Caco-2 (cell line): Measurements from ENCODE around the gene SLC12A1. TPM values are rescaled to one million over a fixed set of nuclear protein-coding genes. Genes with fewer than 3 reads are reported as not detected.

ENCODE experiments used
- BruUV-seq: library from RNA; stranded (reverse); fragments of 400-500 nt; replicated peaks from 2 replicates; lab custom pipeline; 2021; lab: Mats Ljungman, UMichigan
- CTCF ChIA-PET: fragments of 300-600 bp; sonication (Branson Sonifier 250); formaldehyde crosslinking; loops from one replicate; lab custom pipeline; 2022; ENCODE audit warnings: antibody characterized with exemption; lab: Charles Lee
- POLR2A ChIA-PET: fragments of 300-600 bp; sonication (Branson Sonifier 250); formaldehyde crosslinking; loops from one replicate; lab custom pipeline; 2022; ENCODE audit warnings: antibody characterized with exemption; lab: Charles Lee
- DNase-seq, 2 experiments: peaks; one replicate each; pipeline versions ENCODE4 v3.0.0 to v3.0.0-alpha.2; 2020 to 2022
- H3K27me3 ChIP-seq: replicated peaks from 2 replicates; pipeline ENCODE4 v1.6.0; 2011; ENCODE audit warnings: low read length; ENCODE audit not compliant: control insufficient read depth, insufficient read depth
- H3K36me3 ChIP-seq: 2 replicates; pipeline ENCODE4 v1.5.1; 2011; ENCODE audit warnings: low read length; ENCODE audit not compliant: control insufficient read depth, insufficient read depth
- H3K4me1 ChIP-seq: fragments of 250-450 bp; sonication (Bioruptor Pico); 2 replicates; pipeline ENCODE4 v1.5.1; 2020; ENCODE audit warnings: mild to moderate bottlenecking
- H3K4me3 ChIP-seq: 2 replicates; pipeline ENCODE4 v1.5.1; 2011; ENCODE audit warnings: low read depth, mild to moderate bottlenecking, control low read depth, low read length
- H3K9me3 ChIP-seq: fragments of 250-450 bp; sonication (Bioruptor Pico); 2 replicates; pipeline ENCODE4 v1.5.1; 2020; ENCODE audit warnings: mild to moderate bottlenecking, moderate library complexity
- H3K27ac Mint-ChIP-seq: one replicate; pipeline ENCODE4 v1.8.0; 2022; ENCODE audit warnings: mixed read lengths; ENCODE audit not compliant: unreplicated experiment
- H3K27me3 Mint-ChIP-seq: one replicate; pipeline ENCODE4 v1.8.0; 2022; ENCODE audit warnings: mixed read lengths; ENCODE audit not compliant: insufficient read depth, unreplicated experiment
- H3K36me3 Mint-ChIP-seq: one replicate; pipeline ENCODE4 v1.8.0; 2022; ENCODE audit warnings: mild to moderate bottlenecking, mixed read lengths; ENCODE audit not compliant: insufficient read depth, unreplicated experiment
- H3K4me1 Mint-ChIP-seq: one replicate; pipeline ENCODE4 v1.8.0; 2022; ENCODE audit warnings: low read depth, mixed read lengths; ENCODE audit not compliant: unreplicated experiment
- H3K4me3 Mint-ChIP-seq: one replicate; pipeline ENCODE4 v1.8.0; 2022; ENCODE audit warnings: mild to moderate bottlenecking, moderate library complexity, mixed read lengths; ENCODE audit not compliant: unreplicated experiment
- H3K9me3 Mint-ChIP-seq: one replicate; pipeline ENCODE4 v1.8.0; 2022; ENCODE audit warnings: mixed read lengths; ENCODE audit not compliant: unreplicated experiment
- intact Hi-C: fragments of 100-400 bp; cut with micrococcal nuclease; formaldehyde crosslinking; loops from one replicate; pipeline ENCODE4 v1.10.0; 2022; ENCODE audit not compliant: unreplicated experiment
- total RNA-seq: library from RNA; stranded (reverse); gene quantifications from 2 replicates; pipeline ENCODE4 v1.2.3, GENCODE V29; 2022
- TF ChIP-seq, protein P1 (sequence below), 2 experiments: fragments of 200-600 bp in 1 of 2; IDR thresholded peaks; 1 replicate in 1 of 2; 2 replicates in 1 of 2; pipeline versions ENCODE4 v1.5.1 to v1.8.0; 2011 to 2022; ENCODE audit warnings: antibody characterized with exemption in 1 of 2, control low read depth in 1 of 2, inconsistent platforms in 1 of 2, low read depth in 1 of 2, low read length in 1 of 2, mild to moderate bottlenecking in 1 of 2, moderate library complexity in 1 of 2; ENCODE audit not compliant: insufficient read depth in 1 of 2, severe bottlenecking in 1 of 2, unreplicated experiment in 1 of 2

Gene SLC12A1
- total RNA-seq, 1 experiment from 2014 or later, result not detected

DNA sequence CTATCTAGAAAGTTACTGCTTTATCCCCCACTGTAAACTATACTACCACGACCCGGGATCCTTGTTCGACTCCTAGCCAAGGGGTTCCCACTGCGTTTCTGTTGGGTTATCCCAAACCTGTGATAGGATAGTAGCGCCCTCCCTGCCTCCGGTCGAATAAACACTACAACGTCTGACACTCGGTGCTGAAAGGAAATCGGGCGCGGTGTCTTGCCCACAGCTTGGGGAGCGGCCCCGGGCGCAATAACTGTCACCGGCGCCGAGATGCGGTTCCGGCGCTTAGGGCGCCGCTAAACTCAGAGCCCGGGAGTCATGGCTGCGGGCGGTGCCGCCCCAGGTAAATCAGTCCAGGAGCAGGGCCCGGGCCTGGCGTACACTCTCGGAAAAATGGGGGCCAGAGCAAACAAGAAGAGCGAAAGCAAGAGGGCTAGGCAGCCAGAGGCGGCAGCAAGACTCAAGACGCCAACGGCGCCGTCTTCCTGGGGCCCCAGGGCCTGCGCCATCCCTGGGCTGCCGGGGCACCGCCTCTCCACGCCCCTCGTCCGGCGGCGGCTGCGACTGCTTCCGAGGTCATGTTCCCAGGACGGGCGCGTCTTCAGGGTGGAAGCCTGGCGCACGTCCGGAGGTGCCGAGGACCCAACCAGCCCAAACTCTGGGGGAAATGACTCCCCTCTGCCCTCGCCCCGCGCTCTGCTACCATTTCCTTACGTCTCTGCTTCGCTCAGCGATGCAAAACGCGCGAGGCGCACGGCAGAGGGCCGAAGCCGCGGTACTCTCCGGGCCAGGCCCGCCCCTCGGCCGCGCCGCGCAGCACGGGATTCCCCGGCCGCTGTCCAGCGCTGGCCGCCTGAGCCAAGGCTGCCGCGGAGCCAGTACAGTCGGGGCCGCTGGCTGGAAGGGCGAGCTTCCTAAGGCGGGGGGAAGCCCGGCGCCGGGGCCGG lies 125.0 kb downstream of the SLC12A1 start, which contains the start of gene DUT:
TSS of gene DUT (plus strand) at position 575 of the 941 bp plus-strand sequence. CDS start at position 662, 87 bp downstream.
- no peaks in the 10 kb centered on the region for H3K27me3 Mint-ChIP-seq
- BruUV-seq, result no TSS peak
- peak; percentile 72 to 80 for DNase-seq
- CTCF ChIA-PET, result interaction anchor here (0.6 kb wide), 2 partner anchors 21 to 1017 kb away, joined by 4 to 6 read pairs; no protein-coding TSS in a partner anchor
- intact Hi-C loops, result loop anchor here (10.0 kb wide), 1 partner anchor 714 kb away; the partner anchor contains the start of gene SECISBP2L
- peaks cover 16% of the 10 kb centered on the region for H3K4me1 Mint-ChIP-seq
- peak within 1 kb of the TSS; percentile 99 for H3K4me3 Mint-ChIP-seq
- peak within 1 kb of the TSS; percentile 98 for H3K27ac Mint-ChIP-seq
- H3K9me3 Mint-ChIP-seq, result no peaks in the 10 kb centered on the region
- TF ChIP-seq, protein P1, sequence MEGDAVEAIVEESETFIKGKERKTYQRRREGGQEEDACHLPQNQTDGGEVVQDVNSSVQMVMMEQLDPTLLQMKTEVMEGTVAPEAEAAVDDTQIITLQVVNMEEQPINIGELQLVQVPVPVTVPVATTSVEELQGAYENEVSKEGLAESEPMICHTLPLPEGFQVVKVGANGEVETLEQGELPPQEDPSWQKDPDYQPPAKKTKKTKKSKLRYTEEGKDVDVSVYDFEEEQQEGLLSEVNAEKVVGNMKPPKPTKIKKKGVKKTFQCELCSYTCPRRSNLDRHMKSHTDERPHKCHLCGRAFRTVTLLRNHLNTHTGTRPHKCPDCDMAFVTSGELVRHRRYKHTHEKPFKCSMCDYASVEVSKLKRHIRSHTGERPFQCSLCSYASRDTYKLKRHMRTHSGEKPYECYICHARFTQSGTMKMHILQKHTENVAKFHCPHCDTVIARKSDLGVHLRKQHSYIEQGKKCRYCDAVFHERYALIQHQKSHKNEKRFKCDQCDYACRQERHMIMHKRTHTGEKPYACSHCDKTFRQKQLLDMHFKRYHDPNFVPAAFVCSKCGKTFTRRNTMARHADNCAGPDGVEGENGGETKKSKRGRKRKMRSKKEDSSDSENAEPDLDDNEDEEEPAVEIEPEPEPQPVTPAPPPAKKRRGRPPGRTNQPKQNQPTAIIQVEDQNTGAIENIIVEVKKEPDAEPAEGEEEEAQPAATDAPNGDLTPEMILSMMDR (IDR thresholded peaks at IDR 0.05; ENCODE audit: insufficient read depth in 1 of 2, low read depth in 1 of 2, low read length in 1 of 2, severe bottlenecking in 1 of 2, unreplicated experiment in 1 of 2), result no peak
- H3K9me3 ChIP-seq, result no peaks in the 10 kb centered on the region
- H3K36me3 Mint-ChIP-seq, result peaks cover 20% of the 10 kb centered on the region
- peak within 1 kb of the TSS; percentile 92 for H3K4me3 ChIP-seq
- H3K36me3 ChIP-seq, result no peaks in the 10 kb centered on the region
- POLR2A ChIA-PET, result interaction anchor here (0.6 kb wide), 1 partner anchor 492 kb away, joined by 8 read pairs; no protein-coding TSS in a partner anchor
- H3K4me1 ChIP-seq, result 0 out of 2 replicates have a peak, but pooled peaks cover 3% of the 10 kb centered on the region
- H3K27me3 ChIP-seq, result no peaks in the 10 kb centered on the region

DNA sequence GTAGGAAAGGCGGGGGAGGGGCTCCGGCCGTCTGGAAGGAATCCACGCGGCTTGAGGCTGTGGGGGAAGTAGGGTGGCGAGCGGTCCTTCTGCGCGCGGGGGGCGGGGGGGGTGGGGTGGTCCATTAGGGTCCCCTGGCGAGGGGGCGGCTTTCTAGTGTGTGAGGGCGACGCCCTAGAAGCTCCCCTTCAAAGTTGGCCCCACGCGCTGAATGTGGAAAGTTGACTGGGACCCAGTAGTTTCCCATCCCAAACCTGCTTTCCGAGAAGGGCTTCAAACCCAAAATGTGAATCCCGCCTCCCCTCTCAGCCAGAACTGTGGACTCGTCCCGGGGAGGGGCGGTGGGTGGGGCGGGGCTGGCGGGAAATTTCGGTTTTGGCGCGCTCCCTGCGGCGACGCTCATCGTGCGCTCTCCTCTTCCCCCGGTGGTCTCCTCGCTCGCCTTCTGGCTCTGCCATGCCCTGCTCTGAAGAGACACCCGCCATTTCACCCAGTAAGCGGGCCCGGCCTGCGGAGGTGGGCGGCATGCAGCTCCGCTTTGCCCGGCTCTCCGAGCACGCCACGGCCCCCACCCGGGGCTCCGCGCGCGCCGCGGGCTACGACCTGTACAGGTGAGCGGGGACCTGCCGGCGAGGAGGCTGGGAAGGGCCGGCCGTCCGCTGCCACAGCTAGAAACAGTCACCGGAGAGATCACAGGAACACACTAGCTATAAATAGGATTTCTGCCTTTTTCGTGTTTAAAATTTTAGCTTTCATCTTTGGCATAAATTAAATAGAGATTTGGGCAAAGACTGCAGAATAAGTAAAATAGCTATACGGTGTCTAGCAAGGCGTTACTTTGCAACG lies 125.9 kb downstream of the SLC12A1 start:
- no TSS peak for BruUV-seq
- intact Hi-C loops, result loop anchor here (10.0 kb wide), 1 partner anchor 713 kb away; the partner anchor contains the start of gene SECISBP2L
- Mint-ChIP-seq H3K4me3 (peak overlapping the region; percentile 99), H3K36me3 (peaks cover 25% of the 10 kb centered on the region), H3K27me3 (no peaks in the 10 kb centered on the region), H3K4me1 (peaks cover 16% of the 10 kb centered on the region), H3K27ac (peak overlapping the region; percentile 98), H3K9me3 (no peaks in the 10 kb centered on the region)
- ChIA-PET CTCF (interaction anchor here (0.6 kb wide), 2 partner anchors 20 to 1016 kb away, joined by 4 to 6 read pairs; no protein-coding TSS in a partner anchor), POLR2A (interaction anchor here (0.6 kb wide), 1 partner anchor 493 kb away, joined by 8 read pairs; no protein-coding TSS in a partner anchor)
- no peaks in the 10 kb centered on the region for H3K36me3 ChIP-seq
- no peaks in the 10 kb centered on the region for H3K9me3 ChIP-seq
- TF ChIP-seq, protein P1 (IDR thresholded peaks at IDR 0.05; ENCODE audit: insufficient read depth in 1 of 2, low read depth in 1 of 2, low read length in 1 of 2, severe bottlenecking in 1 of 2, unreplicated experiment in 1 of 2), result no peak
- no peaks in the 10 kb centered on the region for H3K27me3 ChIP-seq
- H3K4me1 ChIP-seq, result 0 out of 2 replicates have a peak, but pooled peaks cover 3% of the 10 kb centered on the region
- H3K4me3 ChIP-seq, result peak overlapping the region; percentile 92
- peak; percentile 66 to 75 for DNase-seq
